HepG2 (cell line): Measurements from ENCODE around the gene INO80B. TPM values are rescaled to one million over a fixed set of nuclear protein-coding genes. Genes with fewer than 3 reads are reported as not detected.

Experiments
- HDAC1 ChIP-seq: sonication (generic); formaldehyde crosslinking; IDR thresholded peaks from 2 replicates; pipeline ENCODE4 v1.5.1; 2020; ENCODE audit warnings: mild to moderate bottlenecking, missing genetic modification reagents
- KMT2A ChIP-seq: sonication (generic); formaldehyde crosslinking; IDR thresholded peaks from 2 replicates; pipeline ENCODE4 v1.4.0; 2020; ENCODE audit warnings: missing genetic modification reagents
- LBX2 ChIP-seq: sonication (generic); formaldehyde crosslinking; IDR thresholded peaks from 2 replicates; pipeline ENCODE4 v1.5.0; 2020; ENCODE audit warnings: missing genetic modification reagents, mild to moderate bottlenecking, borderline replicate concordance
- NFIC ChIP-seq: IDR thresholded peaks from 2 replicates; pipeline ENCODE4 v1.6.1; 2012; ENCODE audit warnings: mild to moderate bottlenecking, low read length, inconsistent platforms
- UBTF ChIP-seq: sonication (generic); formaldehyde crosslinking; IDR thresholded peaks from 2 replicates; pipeline ENCODE4 v1.4.0; 2020; ENCODE audit warnings: mild to moderate bottlenecking, missing genetic modification reagents
- ZFP91 ChIP-seq: sonication (generic); formaldehyde crosslinking; IDR thresholded peaks from 2 replicates; pipeline ENCODE4 v1.9.0; 2022; ENCODE audit warnings: missing genetic modification reagents, mild to moderate bottlenecking, borderline replicate concordance
- ZNF142 ChIP-seq: sonication (generic); formaldehyde crosslinking; IDR thresholded peaks from 2 replicates; pipeline ENCODE4 v1.4.0; 2020; ENCODE audit warnings: missing genetic modification reagents
- ZNF646 ChIP-seq: sonication (generic); formaldehyde crosslinking; IDR thresholded peaks from 2 replicates; pipeline ENCODE4 v1.9.0; 2021; ENCODE audit warnings: mild to moderate bottlenecking, missing genetic modification reagents
- ZNF788 ChIP-seq: sonication (generic); formaldehyde crosslinking; IDR thresholded peaks from 2 replicates; pipeline ENCODE4 v1.5.0; 2020; ENCODE audit warnings: mild to moderate bottlenecking, missing genetic modification reagents, borderline replicate concordance
- polyA plus RNA-seq, 8 experiments: library from polyadenylated mRNA; depleted of rRNA in 3 of 8; stranded (reverse) in 7 of 8; unstranded in 1 of 8; fragments of >200 nt; fragmentation: Illumina TruSeq in 4 of 8; extraction: Trizol in 4 of 8; gene quantifications; 2 replicates each; pipeline versions ENCODE4 v1.2.1 to v1.2.3, GENCODE V29; 2011 to 2016; ENCODE audit warnings: low read depth in 4 of 8, missing spikeins in 1 of 8, mixed read lengths in 1 of 8; ENCODE audit not compliant: insufficient read depth in 1 of 8
- total RNA-seq, 5 experiments: library from RNA; depleted of rRNA; stranded (reverse); fragments of >200 nt; fragmentation: Illumina TruSeq; extraction: Trizol; gene quantifications; 2 replicates each; pipeline ENCODE4 v1.2.3, GENCODE V29; 2016; ENCODE audit warnings: low read depth in 1 of 5

The INO80B gene
- total and polyA plus RNA-seq, 2 of the 13 experiments (the other 11 are each of a cell fraction or from before 2014, with no cell fraction given) = 6.2 to 14.5 TPM

GRCh38 chr2:74429487-74430451 lies 25.1 kb upstream of the INO80B start (continued):
- TF ChIP-seq LBX2 (CRISPR knock-in tag) (no peak), ZNF788 (CRISPR knock-in tag) (peak; percentile 73; the same call in 1 of the 2 replicates), ZNF142 (no peak), ZNF646 (peak; percentile 15; the same call in 1 of the 2 replicates), NFIC (no peak; the same call in 1 of the 2 replicates), KMT2A (CRISPR knock-in tag) (peak; percentile 29; the same call in 1 of the 2 replicates), ZFP91 (CRISPR knock-in tag) (peak; percentile 93), UBTF (CRISPR knock-in tag) (peak; percentile 77), HDAC1 (CRISPR knock-in tag) (peak; percentile 93)
